Stimulated activated naive CD8-positive, alpha-beta T cell treated with anti-CD3 and anti-CD28 coated beads, Interleukin-15, amount 100 ng/mL, for 72 hours (primary cell): ENCODE data around the gene PRR13.

Experiments
- ATAC-seq: fragments of 150-1000 bp; cut with Tn5 transposase; 2 replicates; pipeline ENCODE4 v1.10.0; 2021; ENCODE audit warnings: mild to moderate bottlenecking, moderate library complexity
- DNase-seq, 2 donors: peaks; one replicate each; pipeline ENCODE4 v3.0.0; 2021 to 2022
- H3K27ac Mint-ChIP-seq, 2 donors: one replicate each; pipeline ENCODE4 v1.8.0; 2022; ENCODE audit warnings: mild to moderate bottlenecking in 2 of 2, mixed read lengths in 2 of 2, moderate library complexity in 2 of 2
- H3K27me3 Mint-ChIP-seq: one replicate; pipeline ENCODE4 v1.8.0; 2022; ENCODE audit warnings: mixed read lengths
- H3K4me1 Mint-ChIP-seq: one replicate; pipeline ENCODE4 v1.8.0; 2022; ENCODE audit warnings: mild to moderate bottlenecking, mixed read lengths
- H3K4me3 Mint-ChIP-seq, 2 donors: one replicate each; pipeline ENCODE4 v1.8.0; 2022; ENCODE audit warnings: mild to moderate bottlenecking in 2 of 2, mixed read lengths in 2 of 2, moderate library complexity in 1 of 2
- H3K9me3 Mint-ChIP-seq, 2 donors: one replicate each; pipeline ENCODE4 v1.8.0; 2022; ENCODE audit warnings: mixed read lengths in 2 of 2

PRR13 gene

GRCh38 chr12:53492830-53493609 lies 51.5 kb downstream of the PRR13 start:
- DNase-seq (peak; percentile 76 to 83), ATAC-seq (peak; percentile 96)
- H3K9me3 Mint-ChIP-seq: no peaks in the 10 kb centered on the region
- H3K4me1 Mint-ChIP-seq: peaks cover 37% of the 10 kb centered on the region
- H3K4me3 Mint-ChIP-seq: peak overlapping the region; percentile 86 to 98
- H3K27me3 Mint-ChIP-seq: no peaks in the 10 kb centered on the region
- H3K27ac Mint-ChIP-seq: peak overlapping the region; percentile 1 to 55

DNA sequence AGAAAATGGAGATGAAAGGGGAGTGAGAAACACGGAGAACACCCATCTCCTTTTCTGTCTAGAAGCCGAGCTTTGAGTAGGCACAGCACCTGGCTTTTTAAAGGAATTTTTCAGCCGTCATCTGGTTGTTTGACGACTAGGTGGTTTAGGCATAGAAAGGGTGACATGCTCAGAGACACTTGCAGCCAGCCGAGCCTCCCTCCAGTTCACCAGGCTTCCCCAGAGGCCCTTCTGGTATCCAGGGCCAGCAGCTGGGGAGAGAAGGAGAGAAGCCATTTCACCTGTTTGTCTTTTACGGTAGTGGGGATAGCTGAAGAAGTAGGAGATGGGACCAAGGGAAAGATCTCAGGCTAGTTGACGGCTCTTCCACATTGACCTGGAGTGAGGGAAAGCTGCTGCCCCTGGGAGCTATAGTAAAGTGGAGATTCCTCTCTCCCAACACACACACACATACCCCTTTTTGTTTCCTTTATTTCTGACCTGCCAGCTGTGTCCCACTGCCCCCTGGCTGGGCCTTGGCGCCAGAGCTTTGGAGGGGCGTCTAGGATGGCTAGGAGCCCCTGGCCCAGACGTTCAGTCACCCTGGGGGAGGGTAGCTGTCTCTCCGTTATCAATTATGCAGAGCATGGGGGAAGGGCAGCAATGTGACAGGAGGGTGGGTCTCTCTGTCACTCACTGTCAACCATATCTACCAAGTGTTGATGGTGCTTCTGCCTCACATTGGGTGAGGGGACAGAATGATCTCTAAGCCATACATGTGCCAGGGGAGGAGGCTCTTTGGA lies 52.3 kb downstream of the PRR13 start:
- Mint-ChIP-seq H3K27ac (peak overlapping the region; percentile 1 to 49), H3K9me3 (no peaks in the 10 kb centered on the region), H3K27me3 (no peaks in the 10 kb centered on the region), H3K4me1 (peaks cover 43% of the 10 kb centered on the region), H3K4me3 (peak overlapping the region; percentile 86 to 98)
- peak; percentile 4 for ATAC-seq
- DNase-seq: no peak
